BLaER1 treated with 17β-estradiol and CSF1 and Interleukin-3, amounts not matched to agents 10 nM and 100 nM (cell line): ENCODE data around the gene CAMSAP3.

Experiments
- H3K27ac ChIP-seq, 11 experiments: shearing (Covaris generic); formaldehyde crosslinking; 2 replicates each; pipeline ENCODE4 v1.8.1; 2022
- H3K27me3 ChIP-seq, 11 experiments: shearing (Covaris generic); formaldehyde crosslinking; 2 replicates each; pipeline ENCODE4 v1.8.1; 2022
- H3K36me3 ChIP-seq, 11 experiments: shearing (Covaris generic); formaldehyde crosslinking; 2 replicates each; pipeline ENCODE4 v1.8.1; 2022
- H3K4me1 ChIP-seq, 10 experiments: shearing (Covaris generic); formaldehyde crosslinking; 2 replicates each; pipeline ENCODE4 v1.8.1; 2022
- H3K4me2 ChIP-seq, 11 experiments: shearing (Covaris generic); formaldehyde crosslinking; 2 replicates each; pipeline ENCODE4 v1.8.1; 2022
- H3K4me3 ChIP-seq, 10 experiments: shearing (Covaris generic); formaldehyde crosslinking; 2 replicates each; pipeline ENCODE4 v1.8.1; 2022
- H3K9ac ChIP-seq, 11 experiments: shearing (Covaris generic); formaldehyde crosslinking; 2 replicates each; pipeline ENCODE4 v1.8.1; 2022
- H3K9me3 ChIP-seq, 11 experiments: shearing (Covaris generic); formaldehyde crosslinking; replicated peaks in 1 of 11; 2 replicates each; pipeline ENCODE4 v1.8.1; 2022
- H4K20me1 ChIP-seq, 11 experiments: shearing (Covaris generic); formaldehyde crosslinking; 2 replicates each; pipeline ENCODE4 v1.8.1; 2022
- Cebpa-rat ChIP-seq, 11 experiments: shearing (Covaris generic); IDR thresholded peaks; 2 replicates each; pipeline ENCODE4 v1.8.1; 2022

The CAMSAP3 gene

GRCh38 chr19:7665076-7665475 is 69.4 kb downstream of the CAMSAP3 start:
- no peak for TF ChIP-seq Cebpa-rat (IDR thresholded peaks at IDR 0.05)
- H4K20me1 ChIP-seq = no peaks in the 10 kb centered on the region
- no peaks in the 10 kb centered on the region for H3K27me3 ChIP-seq
- no peaks in the 10 kb centered on the region for H3K9me3 ChIP-seq
- H3K9ac ChIP-seq = peak overlapping the region in 1 of 11 experiments; percentile 3; a peak in 1 of 22 replicates
- H3K4me2 ChIP-seq = peak overlapping the region in 3 of 11 experiments; percentile 6 to 31 (median 16); a peak in 2 of 22 replicates
- H3K4me1 ChIP-seq = peaks cover 27 to 60% (median 37%) of the 10 kb centered on the region in 10 experiments
- H3K4me3 ChIP-seq = no peak overlapping the region
- no peaks in the 10 kb centered on the region for H3K36me3 ChIP-seq
- H3K27ac ChIP-seq = peak overlapping the region in 1 of 11 experiments; percentile 13; a peak in 1 of 22 replicates
